Kidney (tissue), 14 donors: Measurements from ENCODE around the gene SIM1. TPM values are rescaled to one million over a fixed set of nuclear protein-coding genes. Genes with fewer than 3 reads are reported as not detected.

Experiments
- DNase-seq, 5 donors: peaks; one replicate each; pipeline ENCODE4 v3.0.0-alpha.2; 2013 to 2020
- FAIRE-seq: peaks from 2 replicates; lab custom pipeline; 2012; peaks lifted over from hg19 to GRCh38; lab: Jason Lieb, UNC
- H3K27ac ChIP-seq, 2 donors: one replicate each; pipeline ENCODE4 v1.7.0; 2013; ENCODE audit warnings: low read depth in 2 of 2, low read length in 2 of 2, inconsistent platforms in 1 of 2
- H3K27me3 ChIP-seq: one replicate; pipeline ENCODE4 v1.7.1; 2013; ENCODE audit warnings: low read length, inconsistent platforms; ENCODE audit not compliant: control insufficient read depth, insufficient read depth
- H3K36me3 ChIP-seq, 3 donors: one replicate each; pipeline versions ENCODE4 v1.7.0 to v1.7.1; 2013; ENCODE audit warnings: low read length in 3 of 3, control low read depth in 1 of 3, inconsistent platforms in 1 of 3; ENCODE audit not compliant: insufficient read depth in 3 of 3, control insufficient read depth in 2 of 3
- H3K4me1 ChIP-seq, 3 donors: one replicate each; pipeline versions ENCODE4 v1.7.0 to v1.7.1; 2013; ENCODE audit warnings: low read length in 3 of 3, inconsistent platforms in 1 of 3, low read depth in 1 of 3; ENCODE audit not compliant: control insufficient read depth in 2 of 3, insufficient read depth in 2 of 3
- H3K4me3 ChIP-seq, 3 donors: one replicate each; pipeline versions ENCODE4 v1.7.0 to v1.8.1; 2013; ENCODE audit warnings: low read length in 3 of 3, control low read depth in 1 of 3, inconsistent platforms in 1 of 3
- H3K9ac ChIP-seq, 3 donors: one replicate each; pipeline versions ENCODE4 v1.7.0 to v1.7.1; 2013; ENCODE audit warnings: low read length in 3 of 3, control low read depth in 1 of 3, inconsistent platforms in 1 of 3
- H3K9me3 ChIP-seq, 3 donors: one replicate each; pipeline versions ENCODE4 v1.7.0 to v1.7.1; 2013; ENCODE audit warnings: low read length in 3 of 3, control low read depth in 1 of 3, inconsistent platforms in 1 of 3; ENCODE audit not compliant: control insufficient read depth in 2 of 3, insufficient read depth in 1 of 3
- CTCF ChIP-seq: IDR thresholded peaks from 3 replicates; pipeline ENCODE4 v1.5.1; 2012; ENCODE audit warnings: mild to moderate bottlenecking, moderate library complexity, borderline replicate concordance; ENCODE audit not compliant: insufficient read depth; ENCODE audit errors: extremely low read depth
- intact Hi-C: fragments of 100-400 bp; cut with DNase I; formaldehyde crosslinking; loops from one replicate; pipeline ENCODE4 v1.11.1; 2022
- polyA plus RNA-seq: library from polyadenylated mRNA; stranded (reverse); fragments of 350-450 nt; fragmentation: Illumina TruSeq; extraction: RNeasy Lipid Tissue Mini Kit (QIAGEN cat#74804); gene quantifications from one replicate; pipeline ENCODE4 v1.2.3, GENCODE V29; 2014; ENCODE audit warnings: low read depth, low replicate concordance; ENCODE audit not compliant: insufficient read depth
- total RNA-seq: library from RNA; stranded (reverse); fragmentation: NEBNext Ultra II Directional; extraction: Animal tissue kit (Norgen Biotek cat#: 25700); gene quantifications from one replicate; pipeline ENCODE4 v1.2.1, GENCODE V29; 2021
- donor health status: control.
- donor health status: control.
- donor health status: control.
- donor health status: control.
- donor health status: control.
- donor health status: DM: yes; HTN: yes; CAD: no.
- donor health status: Normal renal cell carcinoma (clear cell type).

Gene SIM1
- total and polyA plus RNA-seq, 2 donors from 2014 or later = 4.4 to 31.8 TPM

- no peaks in the 10 kb centered on the region for H3K36me3 ChIP-seq
- no peak overlapping the region for H3K27ac ChIP-seq
- H3K4me1 ChIP-seq = peaks cover 0 to 2% (median 0%) of the 10 kb centered on the region in 3 donors
- intact Hi-C loops = no loop called here
- H3K9me3 ChIP-seq = no peaks in the 10 kb centered on the region
- H3K27me3 ChIP-seq = no peaks in the 10 kb centered on the region
- no peak for TF ChIP-seq CTCF
- no peak overlapping the region for H3K9ac ChIP-seq
- no peak for FAIRE-seq
- no peak for DNase-seq
- no peak overlapping the region for H3K4me3 ChIP-seq
Observed at GRCh38 chr6:100432136-100432535, 32.6 kb downstream of the SIM1 start.

DNA sequence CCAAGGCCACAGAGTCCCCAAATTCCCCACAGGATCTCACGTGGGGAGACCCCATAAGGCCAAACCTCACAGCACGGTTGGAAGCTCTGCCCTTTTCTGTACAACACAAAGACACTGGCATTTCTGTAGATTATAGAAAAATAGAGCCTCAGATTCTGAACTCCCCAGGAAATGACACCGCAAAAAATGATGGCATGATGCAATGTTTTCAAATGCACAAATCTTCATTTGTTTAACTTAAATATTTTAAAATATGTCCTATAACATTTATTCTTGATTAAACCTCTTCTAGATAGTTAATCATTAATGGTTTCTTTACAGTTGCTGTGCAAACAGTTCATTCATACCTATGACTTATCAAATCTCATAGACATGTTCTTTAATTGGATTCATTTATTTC lies 33.8 kb downstream of the SIM1 start:
- no peak overlapping the region for H3K4me3 ChIP-seq
- no peaks in the 10 kb centered on the region for H3K36me3 ChIP-seq
- FAIRE-seq (peak; percentile 19), DNase-seq (no peak)
- no peaks in the 10 kb centered on the region for H3K9me3 ChIP-seq
- H3K27me3 ChIP-seq = no peaks in the 10 kb centered on the region
- peaks cover 0 to 2% (median 0%) of the 10 kb centered on the region in 3 donors for H3K4me1 ChIP-seq
- no peak overlapping the region for H3K27ac ChIP-seq
- TF ChIP-seq CTCF = no peak
- no peak overlapping the region for H3K9ac ChIP-seq
- intact Hi-C loops = no loop called here

- Histone ChIP-seq H3K9ac (no peak overlapping the region), H3K36me3 (no peaks in the 10 kb centered on the region), H3K4me3 (no peak overlapping the region), H3K27me3 (no peaks in the 10 kb centered on the region), H3K9me3 (no peaks in the 10 kb centered on the region), H3K4me1 (no peaks in the 10 kb centered on the region), H3K27ac (no peak overlapping the region)
- TF ChIP-seq CTCF = no peak
- DNase-seq = no peak
- intact Hi-C loops = no loop called here
- no peak for FAIRE-seq
Observed at GRCh38 chr6:100427452-100427851, 37.3 kb downstream of the SIM1 start.

- Histone ChIP-seq H3K27ac (no peak overlapping the region), H3K27me3 (no peaks in the 10 kb centered on the region), H3K4me1 (no peaks in the 10 kb centered on the region), H3K9me3 (no peaks in the 10 kb centered on the region), H3K4me3 (no peak overlapping the region), H3K9ac (no peak overlapping the region), H3K36me3 (no peaks in the 10 kb centered on the region)
- DNase-seq (no peak), FAIRE-seq (no peak)
- TF ChIP-seq CTCF = no peak
- intact Hi-C loops = no loop called here
Observed at GRCh38 chr6:100426744-100427338, 37.9 kb downstream of the SIM1 start.
